Subcutaneous adipose tissue (tissue), 4 donors: ENCODE results near the gene SSTR5. TPM values are rescaled to one million over a fixed set of nuclear protein-coding genes. Genes with fewer than 3 reads are reported as not detected.

Source experiments
- total RNA-seq, 4 donors: library from RNA; depleted of rRNA; stranded (reverse); fragments of >200 nt; gene quantifications; one replicate each; pipeline ENCODE4 v1.1.0, GENCODE V29; 2016
- TF ChIP-seq, protein P1 (sequence below): fragments of 450-650 bp; IDR thresholded peaks from one replicate; pipeline ENCODE4 v1.5.1; 2016; ENCODE audit warnings: low read depth, mild to moderate bottlenecking, control low read depth, antibody characterized with exemption, moderate library complexity

Gene SSTR5
- total RNA-seq, 4 donors from 2014 or later = not detected

DNA sequence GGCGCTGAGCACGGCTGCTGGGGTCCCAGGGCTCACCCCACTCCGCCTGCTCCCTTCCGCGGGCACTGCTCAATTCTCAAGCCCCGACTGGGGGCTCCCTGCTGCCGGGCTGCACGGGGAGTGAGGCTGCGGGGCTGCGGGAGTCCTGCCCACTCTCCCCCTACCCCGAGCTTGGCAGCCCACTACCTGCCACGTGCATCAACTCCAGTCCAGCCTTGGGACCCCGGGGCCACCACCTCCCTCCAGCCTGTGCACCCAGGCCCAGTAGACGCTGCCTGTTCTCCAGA is 43.3 kb upstream of the SSTR5 start:
- TF ChIP-seq, protein P1, sequence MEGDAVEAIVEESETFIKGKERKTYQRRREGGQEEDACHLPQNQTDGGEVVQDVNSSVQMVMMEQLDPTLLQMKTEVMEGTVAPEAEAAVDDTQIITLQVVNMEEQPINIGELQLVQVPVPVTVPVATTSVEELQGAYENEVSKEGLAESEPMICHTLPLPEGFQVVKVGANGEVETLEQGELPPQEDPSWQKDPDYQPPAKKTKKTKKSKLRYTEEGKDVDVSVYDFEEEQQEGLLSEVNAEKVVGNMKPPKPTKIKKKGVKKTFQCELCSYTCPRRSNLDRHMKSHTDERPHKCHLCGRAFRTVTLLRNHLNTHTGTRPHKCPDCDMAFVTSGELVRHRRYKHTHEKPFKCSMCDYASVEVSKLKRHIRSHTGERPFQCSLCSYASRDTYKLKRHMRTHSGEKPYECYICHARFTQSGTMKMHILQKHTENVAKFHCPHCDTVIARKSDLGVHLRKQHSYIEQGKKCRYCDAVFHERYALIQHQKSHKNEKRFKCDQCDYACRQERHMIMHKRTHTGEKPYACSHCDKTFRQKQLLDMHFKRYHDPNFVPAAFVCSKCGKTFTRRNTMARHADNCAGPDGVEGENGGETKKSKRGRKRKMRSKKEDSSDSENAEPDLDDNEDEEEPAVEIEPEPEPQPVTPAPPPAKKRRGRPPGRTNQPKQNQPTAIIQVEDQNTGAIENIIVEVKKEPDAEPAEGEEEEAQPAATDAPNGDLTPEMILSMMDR = no peak

DNA sequence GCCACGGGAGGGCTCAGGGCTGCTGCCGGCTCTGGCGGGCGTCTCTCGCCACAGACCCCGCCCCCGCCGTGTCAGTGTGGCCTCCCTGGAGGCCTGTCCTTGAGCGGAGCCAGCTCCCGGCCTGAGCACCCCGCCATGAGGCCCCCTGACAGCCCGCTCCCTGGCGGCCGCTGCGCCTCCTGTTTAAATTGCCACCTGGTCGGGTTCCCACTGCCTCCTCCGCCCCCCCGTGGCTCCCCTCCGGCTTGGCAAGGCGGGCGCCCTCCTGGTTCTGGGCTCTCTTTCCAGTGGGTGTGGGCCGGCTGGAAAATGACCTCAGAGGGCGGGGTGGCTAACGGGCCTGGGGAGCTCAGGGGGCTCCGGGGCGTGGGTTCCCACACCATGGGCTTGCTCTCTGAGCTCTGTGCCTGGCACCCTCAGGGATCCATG is 42.1 kb upstream of the SSTR5 start:
- TF ChIP-seq, protein P1 = no peak

DNA sequence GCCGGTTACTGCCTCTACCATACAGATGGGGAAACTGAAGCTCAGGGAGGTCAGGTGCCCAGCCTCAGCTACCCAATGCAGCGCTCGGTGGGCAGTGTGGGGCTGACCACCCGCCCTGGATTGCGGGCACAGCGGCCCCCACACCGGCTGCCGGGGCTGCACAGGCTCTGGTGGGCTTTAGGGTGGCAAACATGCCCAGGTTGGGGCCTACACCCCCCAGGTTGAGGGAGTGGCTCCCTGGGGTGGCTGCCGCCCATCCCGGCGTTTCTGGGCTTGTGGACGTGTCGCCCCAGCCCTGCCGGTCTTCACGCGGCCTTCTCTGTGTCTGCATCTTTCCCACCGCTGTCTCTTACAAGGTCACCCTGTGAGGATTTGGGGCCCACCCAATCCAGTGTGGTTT is 40.9 kb upstream of the SSTR5 start:
- TF ChIP-seq, protein P1 = no peak

DNA sequence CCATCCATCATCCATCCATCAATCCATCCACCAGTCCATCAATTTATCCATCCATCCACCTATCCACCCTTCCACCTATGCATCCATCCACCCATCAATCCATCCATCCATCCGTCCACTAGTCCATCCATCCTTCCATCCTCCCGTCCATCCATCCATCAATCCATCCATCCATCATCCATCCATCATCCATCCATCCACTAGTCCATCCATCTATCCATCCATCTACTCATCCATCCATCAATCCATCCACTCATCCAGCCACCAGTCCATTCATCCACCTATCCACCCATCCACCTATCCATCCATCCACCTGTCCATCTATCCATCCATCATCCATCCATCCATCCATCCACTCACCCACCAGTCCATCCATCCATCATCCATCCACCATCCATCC is 39.9 kb upstream of the SSTR5 start:
- TF ChIP-seq, protein P1 = no peak

DNA sequence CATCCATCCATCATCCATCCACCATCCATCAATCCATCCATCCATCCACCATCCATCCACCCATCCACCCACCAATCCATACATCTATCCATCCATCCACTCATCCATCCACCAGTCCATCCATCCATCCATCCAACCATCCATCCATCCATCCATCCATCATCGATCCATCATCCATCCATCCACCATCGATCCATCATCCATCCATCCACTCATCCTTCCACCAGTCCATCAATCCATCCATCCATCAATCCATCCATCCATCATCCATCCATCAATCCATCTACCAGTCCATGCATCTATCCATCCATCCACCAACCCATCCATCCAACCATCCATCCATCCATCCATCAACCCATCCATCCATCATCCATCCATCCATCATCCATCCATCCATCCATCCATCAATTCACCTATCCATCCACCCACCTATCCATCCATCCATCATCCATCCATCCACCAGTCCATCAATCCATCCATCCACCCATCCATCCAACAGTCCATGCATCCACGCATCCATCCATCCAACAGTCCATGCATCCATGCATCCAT is 39.3 kb upstream of the SSTR5 start:
- TF ChIP-seq, protein P1 = no peak

DNA sequence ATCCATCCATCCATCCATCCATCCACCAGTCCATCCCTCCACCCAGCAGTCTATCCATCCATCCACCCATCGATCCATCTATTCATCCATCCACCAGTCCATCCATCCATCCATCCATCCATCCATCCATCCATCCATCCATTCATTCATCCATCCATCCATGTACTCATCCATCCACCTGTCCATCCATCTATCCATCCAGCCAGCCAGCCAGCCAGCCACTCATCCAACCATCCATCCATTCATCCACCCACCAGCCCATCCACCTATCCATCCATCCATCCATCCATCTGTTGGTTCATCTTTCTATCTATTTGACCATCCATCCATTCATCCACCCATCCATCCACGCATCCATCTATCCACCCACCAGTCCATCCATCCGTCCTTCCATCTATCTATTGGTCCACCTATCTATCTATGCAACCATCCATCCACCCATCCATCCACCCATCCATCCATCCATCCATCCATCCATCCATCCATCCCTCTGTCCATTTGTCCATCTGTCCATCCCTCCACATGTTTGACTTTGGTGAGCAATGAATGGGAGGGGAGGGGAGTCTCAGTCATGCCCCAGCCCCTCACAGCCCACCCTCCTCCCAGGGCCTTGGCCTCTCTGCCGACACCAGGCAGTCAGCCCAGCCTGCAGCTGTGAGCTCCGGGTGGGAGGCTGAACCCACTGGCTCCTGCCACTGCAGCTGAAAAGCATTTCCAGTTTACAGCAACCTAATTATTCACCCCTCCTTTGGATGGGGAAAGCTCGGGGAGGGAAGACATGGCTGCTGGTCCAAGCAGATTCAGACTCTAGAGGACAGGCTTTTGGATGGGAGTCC is 38.1 kb upstream of the SSTR5 start:
- TF ChIP-seq, protein P1 = no peak

DNA sequence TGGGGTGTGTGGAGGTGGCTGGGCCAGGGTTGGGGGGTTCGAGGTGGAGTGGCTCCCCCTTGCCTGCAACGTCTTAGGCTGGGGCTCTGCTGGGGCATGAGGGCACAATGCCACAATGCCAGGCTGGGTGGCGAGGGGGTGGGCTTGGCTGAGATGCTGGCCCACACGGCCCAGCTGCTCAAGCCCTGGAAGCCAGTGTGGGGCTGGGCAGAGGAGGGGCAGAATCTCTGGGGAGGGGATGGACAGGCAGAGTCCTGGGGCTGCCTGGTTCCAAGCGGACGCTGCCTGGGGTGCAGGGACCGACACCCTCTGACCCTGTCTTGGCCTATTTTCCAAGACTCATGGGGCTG is 37.5 kb upstream of the SSTR5 start:
- TF ChIP-seq, protein P1 = no peak
